Measurements from ENCODE around the gene OR6C70.
"Not testable (repeated sequence)": the region's sequence is repeated elsewhere in the genome, so short reads cannot be mapped to it uniquely, and the experiment has no call there.

Gene OR6C70

GRCh38 chr12:55470088-55470829, at the start of gene OR6C70:
OR6C70 (minus strand) TSS chr12:55470138; CDS start chr12:55470138, 0 bp downstream.
- DNase-seq (ENCODE audit: low read depth), result no peak

GRCh38 chr12:55516391-55516790, 46.5 kb upstream of the OR6C70 start:
- no peak for DNase-seq (ENCODE audit: low read depth)

GRCh38 chr12:55515696-55516095, 45.8 kb upstream of the OR6C70 start:
- no peak for DNase-seq (ENCODE audit: low read depth)

- DNase-seq (ENCODE audit: low read depth), result no peak
These were observed 31.7 kb upstream of the OR6C70 start for GRCh38 chr12:55501601-55502000.

GRCh38 chr12:55499810-55500252, 29.9 kb upstream of the OR6C70 start:
- no peak for DNase-seq (ENCODE audit: low read depth)

GRCh38 chr12:55499231-55499630, 29.3 kb upstream of the OR6C70 start:
- DNase-seq (ENCODE audit: low read depth), result no peak

GRCh38 chr12:55495490-55495889, 25.6 kb upstream of the OR6C70 start:
- DNase-seq (ENCODE audit: low read depth), result no peak

- no peak for DNase-seq (ENCODE audit: low read depth)
These were observed 22.1 kb upstream of the OR6C70 start, which contains the start of gene OR6C68 for GRCh38 chr12:55492078-55492477. OR6C68 (plus strand) TSS chr12:55492378; CDS start chr12:55492378, 0 bp downstream.

GRCh38 chr12:55484284-55484683, 14.3 kb upstream of the OR6C70 start:
- not testable (repeated sequence) for DNase-seq (ENCODE audit: low read depth)

- DNase-seq (ENCODE audit: low read depth), result not testable (repeated sequence)
These were observed 9.2 kb upstream of the OR6C70 start for GRCh38 chr12:55479136-55479535.

- no peak for DNase-seq (ENCODE audit: low read depth)
These were observed 2.3 kb upstream of the OR6C70 start for GRCh38 chr12:55472264-55472663.

- no peak for DNase-seq (ENCODE audit: low read depth)
These were observed 647 bp downstream of the OR6C70 start for GRCh38 chr12:55469291-55469690.

- no peak for DNase-seq (ENCODE audit: low read depth)
These were observed 2.1 kb downstream of the OR6C70 start for GRCh38 chr12:55467836-55468235.

GRCh38 chr12:55464926-55465325, 5.0 kb downstream of the OR6C70 start:
- DNase-seq (ENCODE audit: low read depth), result not testable (repeated sequence)

GRCh38 chr12:55448825-55449224, 21.1 kb downstream of the OR6C70 start:
- DNase-seq (ENCODE audit: low read depth), result no peak

GRCh38 chr12:55446326-55446725, 23.6 kb downstream of the OR6C70 start:
- no peak for DNase-seq (ENCODE audit: low read depth)

GRCh38 chr12:55445357-55445756, 24.6 kb downstream of the OR6C70 start:
- DNase-seq (ENCODE audit: low read depth), result no peak

- no peak for DNase-seq (ENCODE audit: low read depth)
These were observed 26.2 kb downstream of the OR6C70 start, which contains the start of gene OR6C2 for GRCh38 chr12:55443776-55444175. OR6C2 (plus strand) TSS chr12:55444076; CDS start chr12:55452214, 8,138 bp downstream.

GRCh38 chr12:55441233-55441632, 28.7 kb downstream of the OR6C70 start:
- not testable (repeated sequence) for DNase-seq (ENCODE audit: low read depth)

- no peak for DNase-seq (ENCODE audit: low read depth)
These were observed 41.4 kb downstream of the OR6C70 start for GRCh38 chr12:55428331-55429243.

- no peak for DNase-seq (ENCODE audit: low read depth)
These were observed 44.0 kb downstream of the OR6C70 start, which contains the start of gene OR6C76 for GRCh38 chr12:55425954-55426353. OR6C76 (plus strand) TSS chr12:55426254; CDS start chr12:55426254, 0 bp downstream.

GRCh38 chr12:55420307-55420962, 49.5 kb downstream of the OR6C70 start:
- no peak for DNase-seq (ENCODE audit: low read depth)

All from activated T-helper 1 cell treated with Interleukin-2 at 50 U/mL for 16 hours (primary cell).